Stimulated activated memory B cell treated with anti-CD40 and anti-IgM and Interleukin-4, amounts not matched to agents 10 μg/mL and 1 μg/mL and 100 μg/mL, for 72 hours (primary cell): ENCODE results near the gene CSNK1A1.
"Not testable (repeated sequence)": the region's sequence is repeated elsewhere in the genome, so short reads cannot be mapped to it uniquely, and the experiment has no call there.

ENCODE experiments used
- ATAC-seq: fragments of 150-1000 bp; cut with Tn5 transposase; 2 replicates; pipeline ENCODE4 v1.10.0; 2021
- H3K27ac Mint-ChIP-seq: one replicate; pipeline ENCODE4 v1.8.0; 2022; ENCODE audit warnings: mild to moderate bottlenecking, mixed read lengths
- H3K27me3 Mint-ChIP-seq: one replicate; pipeline ENCODE4 v1.8.0; 2022; ENCODE audit warnings: mixed read lengths
- H3K36me3 Mint-ChIP-seq: one replicate; pipeline ENCODE4 v1.8.0; 2022; ENCODE audit warnings: mixed read lengths
- H3K4me1 Mint-ChIP-seq: one replicate; pipeline ENCODE4 v1.8.0; 2022; ENCODE audit warnings: mixed read lengths
- H3K4me3 Mint-ChIP-seq: one replicate; pipeline ENCODE4 v1.8.0; 2022; ENCODE audit warnings: mild to moderate bottlenecking, moderate library complexity, mixed read lengths
- H3K9me3 Mint-ChIP-seq: one replicate; pipeline ENCODE4 v1.8.0; 2022; ENCODE audit warnings: mixed read lengths

Gene CSNK1A1

DNA sequence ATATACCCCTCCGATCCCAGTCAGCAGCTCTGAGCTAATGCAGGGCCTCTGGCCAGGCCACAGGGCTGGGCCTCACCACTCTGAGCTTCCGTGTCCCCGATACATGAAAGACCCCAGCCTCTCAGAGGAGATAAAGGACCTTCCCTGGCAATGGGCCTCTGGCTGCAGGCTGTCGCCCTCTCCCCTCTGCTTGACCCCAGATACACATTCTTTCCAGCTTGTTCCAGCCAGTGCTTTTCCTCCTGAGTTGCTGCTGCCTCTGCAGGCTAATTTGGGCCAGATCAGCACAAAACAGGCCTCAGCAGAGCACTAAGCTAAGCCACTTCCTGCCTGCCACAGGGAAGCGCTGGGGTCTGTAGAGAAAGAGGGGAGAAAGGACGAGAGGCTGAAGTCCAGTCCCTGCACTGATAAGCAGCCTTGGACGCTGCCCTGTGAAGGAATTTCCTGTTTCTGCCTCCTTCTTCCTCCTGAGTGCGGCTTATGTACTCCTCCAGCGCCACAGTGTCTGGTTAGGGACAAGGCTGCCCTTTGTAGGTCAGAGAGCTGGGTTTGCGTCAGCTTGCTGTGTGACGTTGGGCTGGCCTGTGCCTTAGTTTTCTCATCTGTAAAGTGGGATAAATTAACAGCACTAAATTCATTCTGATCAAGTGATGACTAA lies 99.1 kb downstream of the CSNK1A1 start:
- Mint-ChIP-seq H3K27me3 (no peaks in the 10 kb centered on the region), H3K4me3 (no peak overlapping the region), H3K4me1 (no peaks in the 10 kb centered on the region), H3K9me3 (no peaks in the 10 kb centered on the region), H3K36me3 (no peaks in the 10 kb centered on the region), H3K27ac (no peak overlapping the region)
- ATAC-seq = no peak

- no peak overlapping the region for H3K4me3 Mint-ChIP-seq
- no peaks in the 10 kb centered on the region for H3K27me3 Mint-ChIP-seq
- H3K36me3 Mint-ChIP-seq = no peaks in the 10 kb centered on the region
- no peaks in the 10 kb centered on the region for H3K4me1 Mint-ChIP-seq
- H3K27ac Mint-ChIP-seq = no peak overlapping the region
- H3K9me3 Mint-ChIP-seq = no peaks in the 10 kb centered on the region
- no peak for ATAC-seq
These were observed 101.0 kb downstream of the CSNK1A1 start for GRCh38 chr5:149450199-149450598.

GRCh38 chr5:149448831-149449714 lies 102.2 kb downstream of the CSNK1A1 start:
- H3K27ac Mint-ChIP-seq = no peak overlapping the region
- no peaks in the 10 kb centered on the region for H3K27me3 Mint-ChIP-seq
- no peaks in the 10 kb centered on the region for H3K4me1 Mint-ChIP-seq
- no peak for ATAC-seq
- no peaks in the 10 kb centered on the region for H3K36me3 Mint-ChIP-seq
- peaks cover 3% of the 10 kb centered on the region for H3K9me3 Mint-ChIP-seq
- H3K4me3 Mint-ChIP-seq = no peak overlapping the region

GRCh38 chr5:149448431-149448830 lies 102.8 kb downstream of the CSNK1A1 start:
- ATAC-seq = no peak
- no peaks in the 10 kb centered on the region for H3K36me3 Mint-ChIP-seq
- peaks cover 3% of the 10 kb centered on the region for H3K9me3 Mint-ChIP-seq
- no peak overlapping the region for H3K4me3 Mint-ChIP-seq
- H3K27me3 Mint-ChIP-seq = no peaks in the 10 kb centered on the region
- H3K27ac Mint-ChIP-seq = no peak overlapping the region
- H3K4me1 Mint-ChIP-seq = no peaks in the 10 kb centered on the region

GRCh38 chr5:149447373-149448367 lies 103.6 kb downstream of the CSNK1A1 start:
- H3K9me3 Mint-ChIP-seq = peaks cover 3% of the 10 kb centered on the region
- H3K36me3 Mint-ChIP-seq = no peaks in the 10 kb centered on the region
- no peaks in the 10 kb centered on the region for H3K27me3 Mint-ChIP-seq
- H3K27ac Mint-ChIP-seq = no peak overlapping the region
- no peaks in the 10 kb centered on the region for H3K4me1 Mint-ChIP-seq
- ATAC-seq = no peak
- H3K4me3 Mint-ChIP-seq = no peak overlapping the region

- not testable (repeated sequence) for H3K9me3 Mint-ChIP-seq, H3K27ac Mint-ChIP-seq, H3K4me1 Mint-ChIP-seq, H3K27me3 Mint-ChIP-seq, ATAC-seq, H3K4me3 Mint-ChIP-seq, H3K36me3 Mint-ChIP-seq
These were observed 104.4 kb downstream of the CSNK1A1 start for GRCh38 chr5:149446794-149447193.

GRCh38 chr5:149445739-149446369 lies 105.4 kb downstream of the CSNK1A1 start:
- Mint-ChIP-seq H3K4me3 (no peak overlapping the region), H3K27ac (no peak overlapping the region), H3K36me3 (no peaks in the 10 kb centered on the region), H3K4me1 (peaks cover 6% of the 10 kb centered on the region), H3K27me3 (no peaks in the 10 kb centered on the region), H3K9me3 (peaks cover 3% of the 10 kb centered on the region)
- no peak for ATAC-seq

GRCh38 chr5:149445343-149445738 lies 105.9 kb downstream of the CSNK1A1 start:
- H3K27ac Mint-ChIP-seq = no peak overlapping the region
- H3K9me3 Mint-ChIP-seq = peaks cover 3% of the 10 kb centered on the region
- H3K4me1 Mint-ChIP-seq = peaks cover 6% of the 10 kb centered on the region
- H3K4me3 Mint-ChIP-seq = no peak overlapping the region
- no peak for ATAC-seq
- H3K27me3 Mint-ChIP-seq = peaks cover 3% of the 10 kb centered on the region
- H3K36me3 Mint-ChIP-seq = no peaks in the 10 kb centered on the region

GRCh38 chr5:149444430-149444829 lies 106.8 kb downstream of the CSNK1A1 start:
- H3K27ac Mint-ChIP-seq = not testable (repeated sequence)

GRCh38 chr5:149443210-149443609 lies 108.0 kb downstream of the CSNK1A1 start:
- Mint-ChIP-seq H3K9me3 (peaks cover 3% of the 10 kb centered on the region), H3K4me1 (peaks cover 6% of the 10 kb centered on the region), H3K36me3 (no peaks in the 10 kb centered on the region), H3K4me3 (no peak overlapping the region), H3K27ac (no peak overlapping the region), H3K27me3 (peaks cover 14% of the 10 kb centered on the region)
- no peak for ATAC-seq

More at GRCh38 chr5:149444430-149444829, 106.8 kb downstream of the CSNK1A1 start:
- H3K27me3 Mint-ChIP-seq, ATAC-seq, H3K9me3 Mint-ChIP-seq, H3K4me1 Mint-ChIP-seq, H3K36me3 Mint-ChIP-seq, H3K4me3 Mint-ChIP-seq: not testable (repeated sequence)

GRCh38 chr5:149442563-149443182 lies 108.6 kb downstream of the CSNK1A1 start:
- peak; percentile 65 for ATAC-seq
- Mint-ChIP-seq H3K27me3 (peaks cover 19% of the 10 kb centered on the region), H3K4me1 (peaks cover 6% of the 10 kb centered on the region), H3K4me3 (no peak overlapping the region), H3K27ac (no peak overlapping the region), H3K36me3 (no peaks in the 10 kb centered on the region), H3K9me3 (peaks cover 3% of the 10 kb centered on the region)
